Small intestine (tissue), 7 donors: ENCODE results near the gene ARHGAP22. TPM values are rescaled to one million over a fixed set of nuclear protein-coding genes. Genes with fewer than 3 reads are reported as not detected.

Experiments used
- DNase-seq, 2 donors: peaks; one replicate each; pipeline versions ENCODE4 v3.0.0 to v3.0.0-alpha.2; 2013
- FAIRE-seq: peaks from 2 replicates; lab custom pipeline; 2012; peaks lifted over from hg19 to GRCh38; lab: Jason Lieb, UNC
- H3K27ac ChIP-seq, 3 donors: one replicate each; pipeline ENCODE4 v1.5.1; 2013; ENCODE audit warnings: low read length in 2 of 3, mild to moderate bottlenecking in 2 of 3, control low read depth in 1 of 3, inconsistent platforms in 1 of 3, low read depth in 1 of 3, moderate library complexity in 1 of 3
- H3K27me3 ChIP-seq, 3 donors: one replicate each; pipeline ENCODE4 v1.6.1; 2013; ENCODE audit warnings: low read length in 3 of 3, inconsistent platforms in 1 of 3; ENCODE audit not compliant: control insufficient read depth in 3 of 3, insufficient read depth in 3 of 3
- H3K36me3 ChIP-seq, 3 donors: one replicate each; pipeline ENCODE4 v1.6.1; 2013; ENCODE audit warnings: low read length in 3 of 3, inconsistent platforms in 1 of 3, low read depth in 1 of 3, mild to moderate bottlenecking in 1 of 3, moderate library complexity in 1 of 3; ENCODE audit not compliant: control insufficient read depth in 3 of 3, insufficient read depth in 2 of 3
- H3K4me1 ChIP-seq, 3 donors: one replicate each; pipeline ENCODE4 v1.6.1; 2013; ENCODE audit warnings: low read length in 2 of 3, inconsistent platforms in 1 of 3, low read depth in 1 of 3, mild to moderate bottlenecking in 1 of 3, moderate library complexity in 1 of 3; ENCODE audit not compliant: control insufficient read depth in 3 of 3, insufficient read depth in 2 of 3
- H3K4me3 ChIP-seq, 3 donors: one replicate each; pipeline ENCODE4 v1.5.1; 2013; ENCODE audit warnings: low read length in 3 of 3, control low read depth in 1 of 3, inconsistent platforms in 1 of 3, low read depth in 1 of 3, mild to moderate bottlenecking in 1 of 3, moderate library complexity in 1 of 3
- H3K9me3 ChIP-seq, 2 donors: one replicate each; pipeline ENCODE4 v1.6.1; 2013; ENCODE audit warnings: low read depth in 1 of 2, low read length in 1 of 2; ENCODE audit not compliant: control insufficient read depth in 2 of 2, insufficient read depth in 1 of 2
- WGBS, 3 donors: extraction: QIAGEN DNeasy Blood & Tissue Kit; methylation state at CpG; one replicate each; pipeline ENCODE4 v1.1.7; 2013; 5-methylcytosine and 5-hydroxymethylcytosine counted together
- polyA plus RNA-seq, 4 donors: library from polyadenylated mRNA; stranded (reverse) in 3 of 4; unstranded in 1 of 4; fragments of 200-250 nt in 3 of 4; fragments of 120-200 nt in 1 of 4; gene quantifications; one replicate each; pipeline versions ENCODE4 v1.2.1 to v1.2.3, GENCODE V29; 2013
- donor health status: healthy with polysubstance abuse.
- donor health status: control.
- donor health status: control.
- donor health status: Bipolar disorder and iron deficiency.
- donor health status: healthy.

Gene ARHGAP22
- polyA plus RNA-seq, 4 donors, result 0.54 to 1.4 (median 1.3) TPM; not detected in 1

DNA sequence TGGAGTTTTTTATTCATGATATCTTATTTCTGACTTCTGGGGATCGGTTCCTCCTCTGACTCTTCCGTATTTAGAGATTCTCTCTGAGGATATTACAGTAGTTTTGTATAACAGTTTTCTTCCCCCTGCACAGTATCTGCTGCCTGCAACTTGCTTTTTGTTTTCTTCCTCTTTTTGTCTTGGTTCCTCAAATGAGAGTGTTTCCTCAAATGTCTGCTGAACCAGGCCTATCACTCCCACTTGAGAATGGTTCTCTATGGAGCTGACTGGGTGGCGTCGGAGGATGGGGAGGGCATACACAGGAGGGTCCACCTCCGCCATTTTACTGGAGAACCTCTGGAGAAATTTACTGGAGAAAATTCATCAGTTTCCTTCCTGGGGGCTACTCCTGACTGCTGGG is 27.7 kb downstream of the ARHGAP22 start:
- WGBS, 3 donors, result 67 to 83% (median 73%) methylated on average over 5 of the region's 5 CpGs
- no peaks in the 10 kb centered on the region for H3K4me1 ChIP-seq
- H3K4me3 ChIP-seq, result no peak overlapping the region
- no peaks in the 10 kb centered on the region for H3K36me3 ChIP-seq
- H3K27me3 ChIP-seq, result peaks cover 0 to 2% (median 2%) of the 10 kb centered on the region in 3 donors
- H3K9me3 ChIP-seq, result no peaks in the 10 kb centered on the region
- FAIRE-seq (no peak), DNase-seq (no peak)
- H3K27ac ChIP-seq, result no peak overlapping the region

DNA sequence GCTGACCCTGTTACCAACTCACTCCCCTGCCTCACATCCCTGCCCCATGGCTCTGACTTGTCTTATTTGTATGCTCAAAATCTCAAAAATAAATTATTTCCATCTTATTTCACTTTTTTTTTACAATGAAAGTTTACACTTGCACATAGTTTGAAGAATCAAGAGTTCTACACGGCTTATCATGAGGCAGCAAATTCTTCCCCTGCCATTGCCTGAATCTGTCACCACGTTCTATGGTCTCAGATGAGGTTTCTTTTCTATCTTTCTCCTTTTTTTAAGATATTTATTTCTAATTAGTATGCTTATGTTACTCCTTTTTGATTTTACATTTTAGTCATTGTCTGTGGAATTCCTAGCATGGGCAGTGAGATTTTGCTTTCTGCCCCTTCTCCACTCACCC is 28.4 kb downstream of the ARHGAP22 start:
- 67 to 77% (median 70%) methylated on average over 2 of the region's 2 CpGs for WGBS, 3 donors
- H3K9me3 ChIP-seq, result no peaks in the 10 kb centered on the region
- no peak overlapping the region for H3K4me3 ChIP-seq
- H3K27ac ChIP-seq, result no peak overlapping the region
- no peaks in the 10 kb centered on the region for H3K36me3 ChIP-seq
- peaks cover 0 to 2% (median 2%) of the 10 kb centered on the region in 3 donors for H3K27me3 ChIP-seq
- no peaks in the 10 kb centered on the region for H3K4me1 ChIP-seq
- FAIRE-seq (no peak), DNase-seq (no peak)

GRCh38 chr10:48575901-48576300 is 29.0 kb downstream of the ARHGAP22 start:
- FAIRE-seq (no peak), DNase-seq (no peak)
- H3K9me3 ChIP-seq, result no peaks in the 10 kb centered on the region
- H3K4me3 ChIP-seq, result no peak overlapping the region
- H3K27me3 ChIP-seq, result peaks cover 0 to 2% (median under 1%) of the 10 kb centered on the region in 3 donors
- 82 to 93% (median 85%) methylated on average over 4 of the region's 4 CpGs for WGBS, 3 donors
- H3K27ac ChIP-seq, result no peak overlapping the region
- H3K4me1 ChIP-seq, result no peaks in the 10 kb centered on the region
- H3K36me3 ChIP-seq, result no peaks in the 10 kb centered on the region

DNA sequence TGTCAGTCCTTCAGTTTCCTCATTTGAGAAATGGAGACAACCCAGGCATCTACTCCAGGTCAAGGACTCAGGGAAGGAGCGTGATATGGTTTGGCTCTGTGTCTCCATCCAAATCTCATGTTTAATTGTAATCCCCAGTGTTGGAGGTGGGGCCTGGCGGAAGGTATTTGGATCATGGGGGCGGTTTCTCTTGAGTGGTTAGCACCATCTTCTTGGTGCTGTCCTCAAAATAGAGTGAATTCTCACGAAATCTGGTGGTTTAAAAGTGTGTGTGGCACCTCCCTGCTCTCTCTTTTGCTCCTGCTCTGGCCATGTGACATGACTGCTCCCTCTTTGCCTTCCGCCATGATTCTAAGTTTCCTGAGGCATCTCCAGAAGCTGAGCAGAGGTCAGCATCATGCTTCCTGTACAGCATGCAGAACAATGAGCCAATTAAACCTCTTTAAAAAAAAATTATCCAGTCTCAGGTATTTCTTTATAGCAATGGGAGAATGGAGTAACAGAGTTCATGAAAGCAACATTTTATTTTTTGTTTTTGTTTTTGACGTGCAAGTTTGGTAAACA is 30.0 kb downstream of the ARHGAP22 start:
- 76 to 81% (median 78%) methylated on average over 6 of the region's 6 CpGs for WGBS, 3 donors

DNA sequence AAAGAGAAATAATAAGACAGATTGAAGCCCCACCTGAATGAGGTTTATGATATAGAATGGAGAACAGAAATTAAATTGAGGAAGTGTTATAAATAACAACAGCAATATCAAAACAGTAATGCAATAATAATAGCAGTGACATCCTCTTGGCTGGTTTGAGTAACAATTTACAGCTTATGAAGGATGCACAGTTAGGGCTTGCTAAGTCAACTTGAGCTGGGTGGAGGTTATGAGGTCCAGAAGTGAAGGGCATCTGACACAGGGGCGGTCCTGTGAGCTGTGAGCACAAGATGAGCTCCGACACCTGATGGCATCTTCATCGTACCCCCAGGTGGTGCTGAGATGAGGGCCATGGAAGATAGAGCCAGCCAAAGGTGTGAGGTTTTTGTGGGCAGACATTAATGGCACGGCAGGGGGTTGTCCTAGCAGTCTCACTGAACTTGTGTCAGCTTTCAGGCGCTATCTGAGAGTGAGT is 30.5 kb downstream of the ARHGAP22 start:
- 79 to 87% (median 85%) methylated on average over 5 of the region's 5 CpGs for WGBS, 3 donors
- Histone ChIP-seq H3K9me3 (no peaks in the 10 kb centered on the region), H3K4me1 (no peaks in the 10 kb centered on the region), H3K36me3 (no peaks in the 10 kb centered on the region), H3K27me3 (peaks cover 0 to 2% (median 2%) of the 10 kb centered on the region in 3 donors), H3K27ac (no peak overlapping the region), H3K4me3 (no peak overlapping the region)
- DNase-seq (no peak), FAIRE-seq (no peak)

More for the DNA sequence above, 30.0 kb downstream of the ARHGAP22 start:
- Histone ChIP-seq H3K4me3 (no peak overlapping the region), H3K27ac (no peak overlapping the region), H3K36me3 (no peaks in the 10 kb centered on the region), H3K4me1 (no peaks in the 10 kb centered on the region), H3K9me3 (no peaks in the 10 kb centered on the region), H3K27me3 (peaks cover 0 to 2% (median 2%) of the 10 kb centered on the region in 3 donors)
- DNase-seq (no peak), FAIRE-seq (no peak)

- DNase-seq (no peak), FAIRE-seq (no peak)
- H3K27me3 ChIP-seq, result peaks cover 0 to 2% (median under 1%) of the 10 kb centered on the region in 3 donors
- H3K4me3 ChIP-seq, result no peak overlapping the region
- H3K27ac ChIP-seq, result no peak overlapping the region
- no peaks in the 10 kb centered on the region for H3K9me3 ChIP-seq
- H3K4me1 ChIP-seq, result no peaks in the 10 kb centered on the region
- WGBS, 3 donors, result 85 to 90% (median 90%) methylated on average over 5 of the region's 5 CpGs
- H3K36me3 ChIP-seq, result no peaks in the 10 kb centered on the region
Observed at GRCh38 chr10:48573045-48573444, 31.8 kb downstream of the ARHGAP22 start.

DNA sequence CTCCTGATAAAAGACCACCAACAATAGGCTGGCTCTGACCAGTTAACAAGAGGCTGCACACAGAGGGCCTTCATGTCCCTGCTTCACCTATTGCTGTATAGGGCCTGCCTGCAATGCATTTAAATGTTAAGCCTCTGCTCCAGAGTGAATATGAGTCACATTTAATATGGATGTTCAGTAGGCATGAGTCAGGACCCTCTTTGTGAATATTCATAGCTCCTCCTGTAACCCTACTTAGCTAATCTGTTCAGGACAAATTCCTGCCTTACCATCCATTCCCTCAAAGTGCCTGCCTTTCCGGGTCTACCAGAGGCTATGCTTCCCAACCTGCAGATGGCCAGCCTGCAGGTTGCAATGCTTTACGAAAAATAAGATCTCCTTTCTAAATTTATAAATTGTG is 32.5 kb downstream of the ARHGAP22 start:
- 90 to 92% (median 91%) methylated on average over 2 of the region's 2 CpGs for WGBS, 3 donors
- Histone ChIP-seq H3K27me3 (peaks cover 0 to 2% (median 0%) of the 10 kb centered on the region in 3 donors), H3K4me3 (no peak overlapping the region), H3K4me1 (no peaks in the 10 kb centered on the region), H3K36me3 (no peaks in the 10 kb centered on the region), H3K9me3 (no peaks in the 10 kb centered on the region), H3K27ac (no peak overlapping the region)
- FAIRE-seq, result no peak
- DNase-seq, result no peak

DNA sequence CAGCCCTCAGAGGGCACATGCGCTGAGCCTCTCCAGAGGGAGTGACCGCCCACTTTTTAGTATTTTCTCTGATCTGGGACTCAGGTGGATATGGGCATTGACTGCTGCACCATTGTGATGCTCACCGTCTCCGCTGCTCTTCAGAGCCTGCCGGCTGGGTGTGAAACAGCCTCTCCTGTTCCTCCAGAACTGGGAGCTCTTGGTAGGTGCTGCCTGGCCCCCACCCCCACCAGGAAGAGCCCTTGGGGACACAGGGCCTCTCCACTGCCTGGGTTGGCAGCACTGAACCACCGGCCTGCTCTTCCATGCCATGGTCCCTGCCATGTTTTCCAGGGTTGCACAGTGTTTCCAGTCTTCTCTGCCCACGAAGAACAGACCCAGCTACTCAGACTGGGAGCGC is 36.3 kb downstream of the ARHGAP22 start:
- no peak for FAIRE-seq

DNA sequence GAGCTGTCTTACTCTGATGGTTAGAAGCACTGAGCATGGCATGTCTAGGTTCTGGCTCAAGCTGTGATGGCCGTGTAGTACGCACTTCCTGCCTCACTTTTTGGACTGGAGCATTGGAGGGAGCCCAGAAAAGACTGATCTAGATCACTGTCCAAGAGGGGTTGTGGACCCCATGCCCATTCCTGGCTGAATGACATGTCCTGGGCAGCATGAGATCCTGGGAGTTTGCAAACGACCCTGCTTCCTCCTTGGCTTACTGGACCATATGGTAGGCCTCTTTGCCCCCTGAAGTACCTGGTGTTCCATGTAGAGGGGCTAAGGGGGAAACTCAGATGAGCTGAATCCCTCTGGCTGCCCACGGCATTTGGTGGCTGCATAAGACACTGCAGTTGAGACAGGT is 36.7 kb downstream of the ARHGAP22 start:
- Histone ChIP-seq H3K27ac (no peak overlapping the region), H3K9me3 (no peaks in the 10 kb centered on the region), H3K4me3 (no peak overlapping the region), H3K27me3 (peaks cover 0 to 2% (median 0%) of the 10 kb centered on the region in 3 donors), H3K36me3 (no peaks in the 10 kb centered on the region), H3K4me1 (no peaks in the 10 kb centered on the region)
- 70 to 81% (median 80%) methylated on average over 4 of the region's 4 CpGs for WGBS, 3 donors
- DNase-seq, result no peak
- no peak for FAIRE-seq

More for the DNA sequence above, 36.3 kb downstream of the ARHGAP22 start:
- 87 to 91% (median 91%) methylated on average over 8 of the region's 8 CpGs for WGBS, 3 donors
- Histone ChIP-seq H3K36me3 (no peaks in the 10 kb centered on the region), H3K27me3 (peaks cover 0 to 2% (median 0%) of the 10 kb centered on the region in 3 donors), H3K9me3 (no peaks in the 10 kb centered on the region), H3K4me3 (no peak overlapping the region), H3K27ac (no peak overlapping the region), H3K4me1 (no peaks in the 10 kb centered on the region)
- DNase-seq, result no peak
